IPS-15b (cell line): ENCODE measurements around the gene LANCL3.
A peak's percentile ranks its signal among the peaks of the same experiment; 100 is the strongest.
"Not testable (repeated sequence)": the region's sequence is repeated elsewhere in the genome, so short reads cannot be mapped to it uniquely, and the experiment has no call there.

Experiments used
- H3K27me3 ChIP-seq: one replicate; pipeline ENCODE4 v1.6.1; 2013; ENCODE audit warnings: low read length; ENCODE audit not compliant: control insufficient read depth, insufficient read depth
- H3K36me3 ChIP-seq: one replicate; pipeline ENCODE4 v1.6.1; 2013; ENCODE audit warnings: low read length; ENCODE audit not compliant: control insufficient read depth, insufficient read depth
- H3K4me1 ChIP-seq: one replicate; pipeline ENCODE4 v1.6.1; 2013; ENCODE audit warnings: mild to moderate bottlenecking, low read length; ENCODE audit not compliant: control insufficient read depth, insufficient read depth
- H3K4me3 ChIP-seq: one replicate; pipeline ENCODE4 v1.5.1; 2013; ENCODE audit warnings: low read depth, low read length
- H3K9ac ChIP-seq: one replicate; pipeline ENCODE4 v1.6.1; 2013; ENCODE audit warnings: low read depth, mild to moderate bottlenecking, low read length
- H3K9me3 ChIP-seq: one replicate; pipeline ENCODE4 v1.6.1; 2013; ENCODE audit warnings: mild to moderate bottlenecking, low read length; ENCODE audit not compliant: control insufficient read depth, insufficient read depth

Gene LANCL3

DNA sequence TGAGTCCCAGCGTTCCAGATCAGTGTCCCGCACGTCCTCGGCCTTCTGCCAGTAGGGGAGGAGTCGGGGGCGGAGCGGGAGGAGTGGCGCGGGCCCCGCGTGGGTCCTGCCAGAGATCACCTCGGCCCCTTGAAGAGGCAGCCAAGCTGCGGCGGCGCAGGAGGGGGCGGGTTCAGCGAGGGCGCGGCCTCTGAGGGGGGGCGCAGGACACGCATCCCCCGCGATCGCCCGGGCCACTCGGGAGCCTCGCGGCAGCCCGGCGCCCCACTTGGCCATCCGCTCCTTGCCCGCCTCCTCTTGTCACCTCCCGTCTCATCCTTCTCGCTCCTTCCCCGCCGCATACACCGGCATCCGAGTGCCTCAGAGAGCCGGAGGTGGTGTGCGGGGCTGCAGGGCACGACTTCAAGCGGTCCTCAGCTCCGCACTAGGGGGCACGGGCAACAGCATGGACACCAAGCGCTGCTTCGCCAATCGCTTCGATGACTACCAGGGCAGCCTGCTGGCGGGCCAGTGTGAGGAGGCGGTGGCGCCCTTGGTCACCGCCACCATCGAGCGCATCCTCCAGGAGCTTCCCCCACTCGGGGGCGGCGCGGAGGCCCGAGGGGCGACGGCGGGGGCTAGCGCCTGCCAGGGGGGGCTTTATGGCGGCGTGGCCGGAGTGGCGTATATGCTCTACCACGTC, at the start of gene LANCL3:
LANCL3 (plus strand) TSS at position 236 of the 682 bp plus-strand sequence; CDS start at position 446, 210 bp downstream.
- peak within 1 kb of the TSS; percentile 30 for H3K4me3 ChIP-seq
- H3K9me3 ChIP-seq, H3K4me1 ChIP-seq, H3K36me3 ChIP-seq, H3K9ac ChIP-seq, H3K27me3 ChIP-seq: not testable (repeated sequence)

DNA sequence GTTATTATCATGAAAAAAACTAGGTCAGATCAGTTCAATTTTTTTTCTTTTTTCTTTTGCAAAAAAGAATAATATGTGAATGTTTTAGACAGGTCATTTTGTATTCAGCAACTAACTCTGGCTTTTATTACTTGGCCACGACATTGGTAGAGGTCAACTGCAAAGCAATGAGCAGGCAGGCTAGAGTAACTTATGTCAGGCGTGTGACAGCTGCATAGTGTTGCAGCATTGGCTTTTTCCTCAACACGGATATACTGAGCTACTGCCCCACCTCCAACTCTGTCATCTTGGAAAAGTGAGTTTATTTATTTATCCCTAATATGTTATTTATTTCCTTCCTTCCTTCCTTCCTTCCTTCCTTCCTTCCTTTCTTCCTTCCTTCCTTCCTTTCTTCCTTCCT, 47.8 kb upstream of the LANCL3 start:
- H3K4me1 ChIP-seq, H3K4me3 ChIP-seq, H3K27me3 ChIP-seq, H3K36me3 ChIP-seq, H3K9me3 ChIP-seq, H3K9ac ChIP-seq: not testable (repeated sequence)

DNA sequence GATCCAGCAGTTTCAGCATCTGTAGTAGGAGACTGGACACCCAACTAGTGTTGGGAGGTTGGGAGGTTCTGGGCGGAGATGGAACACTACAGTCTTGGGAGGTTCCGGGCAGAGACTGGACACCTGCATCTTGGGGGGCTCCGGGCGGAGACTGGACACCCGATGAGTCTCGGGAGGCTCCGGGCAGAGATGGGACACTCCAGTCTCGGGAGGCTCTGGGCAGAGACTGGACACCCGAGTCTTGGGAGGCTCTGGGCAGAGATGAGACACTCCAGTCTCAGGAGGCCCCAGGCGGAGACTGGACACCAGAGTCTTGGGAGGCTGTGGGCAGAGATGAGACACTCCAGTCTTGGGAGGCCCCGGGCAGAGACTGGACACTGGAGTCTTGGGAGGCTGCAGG, 29.5 kb upstream of the LANCL3 start:
- Histone ChIP-seq H3K27me3 (no peaks in the 10 kb centered on the region), H3K4me1 (no peaks in the 10 kb centered on the region), H3K4me3 (no peak overlapping the region), H3K36me3 (no peaks in the 10 kb centered on the region), H3K9ac (no peak overlapping the region), H3K9me3 (no peaks in the 10 kb centered on the region)

DNA sequence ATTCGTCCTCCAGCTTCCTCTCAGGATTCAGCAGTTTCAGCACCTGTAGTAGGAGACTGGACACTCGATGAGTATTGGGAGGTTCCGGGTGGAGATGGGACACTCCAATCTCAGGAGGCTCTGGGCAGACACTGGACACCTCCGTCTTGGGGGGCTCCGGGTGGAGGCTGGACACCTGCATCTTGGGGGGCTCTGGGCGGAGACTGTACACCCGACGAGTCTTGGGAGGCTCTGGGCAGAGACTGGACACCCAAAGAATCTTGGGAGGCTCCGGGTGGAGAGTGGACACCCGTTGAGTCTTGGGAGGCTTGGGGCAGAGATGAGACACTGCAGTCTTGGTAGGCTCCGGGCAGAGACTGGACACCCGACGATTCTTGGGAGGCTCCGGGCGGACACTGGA, 28.7 kb upstream of the LANCL3 start:
- no peaks in the 10 kb centered on the region for H3K27me3 ChIP-seq
- H3K9ac ChIP-seq = no peak overlapping the region
- no peaks in the 10 kb centered on the region for H3K36me3 ChIP-seq
- no peaks in the 10 kb centered on the region for H3K9me3 ChIP-seq
- H3K4me1 ChIP-seq = no peaks in the 10 kb centered on the region
- H3K4me3 ChIP-seq = no peak overlapping the region

DNA sequence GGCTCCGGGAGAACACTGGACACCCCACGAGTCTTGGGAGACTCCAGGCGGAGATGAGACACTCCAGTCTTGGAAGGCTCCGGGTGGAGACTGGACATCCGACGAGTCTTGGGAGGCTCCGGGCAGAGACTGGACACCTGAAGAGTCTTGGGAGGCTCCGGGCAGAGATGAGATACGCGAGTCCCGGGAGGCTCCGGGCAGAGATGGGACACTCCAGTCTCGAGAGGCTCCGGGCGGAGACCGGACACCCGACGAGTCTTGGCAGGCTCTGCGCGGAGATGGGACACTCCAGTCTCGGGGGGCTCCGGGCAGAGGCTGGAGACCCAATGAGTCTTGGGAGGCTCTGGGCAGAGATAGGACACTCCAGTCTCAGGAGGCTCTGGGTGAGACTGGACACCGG, 28.1 kb upstream of the LANCL3 start:
- H3K9me3 ChIP-seq = no peaks in the 10 kb centered on the region
- no peaks in the 10 kb centered on the region for H3K4me1 ChIP-seq
- H3K4me3 ChIP-seq = no peak overlapping the region
- H3K9ac ChIP-seq = no peak overlapping the region
- H3K36me3 ChIP-seq = no peaks in the 10 kb centered on the region
- no peaks in the 10 kb centered on the region for H3K27me3 ChIP-seq

DNA sequence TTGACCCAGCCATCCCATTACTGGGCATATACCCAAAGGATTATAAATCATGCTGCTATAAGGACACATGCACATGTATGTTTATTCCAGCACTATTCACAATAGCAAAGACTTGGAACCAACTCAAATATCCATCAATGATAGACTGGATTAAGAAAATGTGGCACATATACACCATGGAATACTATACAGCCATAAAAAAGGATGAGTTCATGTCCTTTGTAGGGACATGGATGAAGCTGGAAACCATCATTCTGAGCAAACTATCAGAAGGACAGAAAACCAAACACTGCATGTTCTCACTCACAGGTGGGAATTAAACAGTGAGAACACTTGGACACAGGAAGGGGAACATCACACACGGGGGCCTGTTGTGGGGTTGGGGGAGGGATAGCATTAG, 26.9 kb upstream of the LANCL3 start:
- H3K9ac ChIP-seq, H3K36me3 ChIP-seq, H3K9me3 ChIP-seq, H3K4me1 ChIP-seq, H3K27me3 ChIP-seq, H3K4me3 ChIP-seq: not testable (repeated sequence)

DNA sequence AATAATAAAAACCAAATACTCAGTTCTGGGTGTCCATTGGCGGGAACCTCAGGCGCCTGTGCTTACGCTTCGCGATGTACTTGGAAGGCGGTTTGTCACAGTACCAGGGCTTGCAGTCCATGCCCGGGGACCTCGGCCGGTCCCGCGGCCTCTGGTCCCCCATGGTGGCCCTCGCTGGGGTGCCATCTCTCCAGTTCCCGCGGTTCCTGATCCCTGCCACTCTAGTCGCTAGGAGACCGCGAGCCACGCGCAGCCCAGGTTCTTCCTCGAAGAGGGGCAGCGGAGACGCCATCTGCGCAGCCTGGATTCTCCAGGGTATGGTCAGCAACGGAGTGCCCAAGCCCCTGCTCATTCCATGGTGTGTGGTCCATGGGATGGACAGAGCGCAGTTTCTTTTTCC, 26.4 kb upstream of the LANCL3 start:
- Histone ChIP-seq H3K27me3 (no peaks in the 10 kb centered on the region), H3K36me3 (no peaks in the 10 kb centered on the region), H3K4me3 (no peak overlapping the region), H3K9me3 (no peaks in the 10 kb centered on the region), H3K9ac (no peak overlapping the region), H3K4me1 (no peaks in the 10 kb centered on the region)

DNA sequence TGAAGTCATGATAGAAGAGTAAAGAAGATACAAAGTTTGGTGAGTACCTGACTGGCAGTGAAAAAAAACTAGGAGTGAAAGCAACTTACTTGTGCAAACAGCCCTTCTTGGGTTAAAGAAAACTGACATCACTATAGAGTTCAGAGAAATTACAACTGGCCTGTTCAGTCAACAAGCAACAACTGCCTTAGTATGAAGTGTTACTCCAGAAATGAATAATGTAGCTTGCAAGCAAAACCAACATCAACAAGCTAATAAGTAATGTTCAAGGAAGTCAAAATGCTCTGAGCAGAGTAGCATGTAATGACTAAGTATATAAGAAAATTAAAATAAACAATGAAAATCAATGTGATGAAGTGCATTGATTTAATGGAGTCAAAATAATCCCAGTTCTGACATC, 21.8 kb upstream of the LANCL3 start:
- not testable (repeated sequence) for H3K9ac ChIP-seq, H3K27me3 ChIP-seq, H3K4me1 ChIP-seq, H3K9me3 ChIP-seq, H3K36me3 ChIP-seq, H3K4me3 ChIP-seq

DNA sequence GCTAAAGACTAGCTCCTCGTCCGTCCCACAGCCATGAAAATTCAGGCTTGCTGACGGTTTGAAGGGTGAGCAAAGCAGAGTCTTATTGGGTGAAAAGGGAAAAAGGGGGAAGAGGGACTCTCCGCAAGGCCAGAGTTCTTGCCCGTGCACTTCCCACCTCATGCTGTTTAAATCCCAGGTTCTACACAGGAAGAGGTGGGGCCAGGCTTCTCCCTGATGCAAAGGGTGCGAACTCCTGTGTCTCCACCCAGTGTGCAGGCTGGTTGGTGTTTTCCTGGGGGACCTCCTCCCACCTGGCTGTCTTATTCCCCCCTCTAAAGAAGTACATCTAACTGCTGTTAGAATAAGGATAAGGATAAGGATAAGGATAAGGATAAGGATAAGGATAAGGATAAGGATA, 18.0 kb upstream of the LANCL3 start:
- Histone ChIP-seq H3K4me3 (no peak overlapping the region), H3K4me1 (no peaks in the 10 kb centered on the region), H3K9ac (no peak overlapping the region), H3K27me3 (no peaks in the 10 kb centered on the region), H3K9me3 (no peaks in the 10 kb centered on the region), H3K36me3 (no peaks in the 10 kb centered on the region)

DNA sequence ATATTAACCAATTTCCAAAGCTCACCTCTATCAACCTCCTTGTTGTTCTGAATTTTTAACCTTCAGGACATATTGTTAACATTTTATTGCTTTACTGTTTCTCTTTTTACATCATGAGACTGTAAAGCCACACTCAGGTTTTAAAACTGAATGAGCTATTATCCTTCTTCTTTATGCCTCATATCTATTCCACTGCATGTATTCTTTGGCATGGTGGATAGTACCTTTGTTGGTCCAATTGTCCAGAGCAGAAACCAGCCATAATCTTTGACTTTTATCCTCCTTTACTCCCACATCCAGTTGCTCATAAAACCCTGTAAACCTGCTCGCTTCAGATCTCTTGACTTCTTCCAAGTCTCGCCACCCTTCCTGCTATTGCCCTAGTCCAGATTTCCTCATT, 6.2 kb upstream of the LANCL3 start:
- H3K36me3 ChIP-seq, H3K4me3 ChIP-seq, H3K9ac ChIP-seq, H3K27me3 ChIP-seq, H3K9me3 ChIP-seq, H3K4me1 ChIP-seq: not testable (repeated sequence)

DNA sequence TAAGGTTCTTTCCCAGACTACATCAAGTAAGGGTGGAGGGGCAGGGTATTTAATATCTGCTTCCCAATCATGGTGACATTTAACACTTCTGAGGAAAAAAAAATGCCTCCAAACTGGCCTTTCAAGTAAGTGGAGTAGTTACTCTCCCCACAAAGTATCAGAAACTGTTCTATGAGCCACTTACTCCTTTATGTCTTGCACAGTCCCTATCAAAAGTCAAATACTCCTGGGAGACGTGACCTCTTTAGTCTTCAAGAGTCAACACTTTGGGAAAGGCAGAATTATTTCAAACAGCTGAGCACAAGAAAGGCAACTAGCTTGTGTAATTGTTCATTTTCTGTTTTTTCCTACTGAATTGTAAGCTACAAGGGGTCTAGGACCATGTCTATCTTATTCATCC, 1.1 kb upstream of the LANCL3 start:
- H3K27me3 ChIP-seq, H3K36me3 ChIP-seq: not testable (repeated sequence)

DNA sequence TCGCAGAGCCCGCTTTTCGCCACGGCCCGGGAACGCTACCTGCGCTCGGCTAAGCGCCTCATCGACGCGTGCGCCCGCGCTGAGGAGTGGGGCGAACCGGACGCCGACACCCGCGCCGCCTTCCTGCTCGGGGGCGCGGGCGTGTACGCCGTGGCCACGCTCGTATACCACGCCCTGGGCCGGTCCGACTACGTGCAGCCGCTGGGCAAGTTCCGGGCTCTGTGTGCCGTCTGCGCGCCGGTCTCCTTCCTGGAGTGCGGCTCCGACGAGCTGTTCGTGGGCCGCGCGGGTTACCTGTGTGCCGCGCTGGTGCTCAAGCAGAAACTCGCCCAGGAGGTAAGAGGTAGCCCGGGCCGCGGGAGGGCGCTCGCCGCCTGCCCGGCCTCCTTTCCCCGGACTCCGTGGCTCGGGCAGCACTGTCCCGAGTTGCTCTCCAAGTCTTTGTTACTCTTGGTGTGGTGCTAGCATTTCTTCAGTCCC, 687 bp downstream of the LANCL3 start:
- H3K4me3 ChIP-seq = peak overlapping the region; percentile 30
- H3K9ac ChIP-seq, H3K9me3 ChIP-seq, H3K27me3 ChIP-seq, H3K4me1 ChIP-seq, H3K36me3 ChIP-seq: not testable (repeated sequence)

More for the DNA sequence above, 1.1 kb upstream of the LANCL3 start:
- not testable (repeated sequence) for H3K9ac ChIP-seq, H3K4me1 ChIP-seq, H3K9me3 ChIP-seq, H3K4me3 ChIP-seq
